PFSK-1 (cell line): ENCODE measurements around the gene PTPN14.

ENCODE experiments used
- FOXP2 ChIP-seq: optimal IDR thresholded peaks from 2 replicates; pipeline ENCODE3; 2011; ENCODE audit warnings: borderline replicate concordance, control low read depth, inconsistent platforms; ENCODE audit not compliant: insufficient read depth; ENCODE audit errors: extremely low read length, extremely low read depth
- POLR2AphosphoS5 ChIP-seq: IDR thresholded peaks from 2 replicates; pipeline ENCODE4 v1.6.1; 2012; ENCODE audit warnings: low read depth, mild to moderate bottlenecking, control low read depth, low read length, moderate library complexity
- REST ChIP-seq, 2 experiments: IDR thresholded peaks; 2 replicates each; pipeline versions ENCODE4 v1.6.1 to v1.8.0; 2011 to 2012; ENCODE audit warnings: low read depth in 2 of 2, low read length in 2 of 2, control low read depth in 1 of 2, inconsistent platforms in 1 of 2, mild to moderate bottlenecking in 1 of 2, moderate library complexity in 1 of 2; ENCODE audit not compliant: insufficient read depth in 1 of 2
- SIN3A ChIP-seq: IDR thresholded peaks from 2 replicates; pipeline ENCODE4 v1.6.1; 2012; ENCODE audit warnings: mild to moderate bottlenecking, low read length, moderate library complexity, borderline replicate concordance; ENCODE audit not compliant: insufficient read depth
- TAF1 ChIP-seq: IDR thresholded peaks from 2 replicates; pipeline ENCODE4 v1.6.1; 2012; ENCODE audit warnings: low read length, control low read depth, borderline replicate concordance; ENCODE audit not compliant: insufficient read depth

PTPN14 gene

GRCh38 chr1:214379236-214379970 is 172.0 kb downstream of the PTPN14 start:
- TF ChIP-seq SIN3A (no peak), REST (IDR thresholded peaks at IDR 0.05; ENCODE audit: insufficient read depth in 1 of 2, low read depth in 2 of 2, low read length in 2 of 2) (no peak), FOXP2 (no peak), TAF1 (no peak), POLR2AphosphoS5 (no peak)

- TF ChIP-seq SIN3A = no peak
Measured at GRCh38 chr1:214378492-214378891, 172.9 kb downstream of the PTPN14 start.

GRCh38 chr1:214377886-214378285 is 173.5 kb downstream of the PTPN14 start:
- TF ChIP-seq FOXP2 (no peak), REST (IDR thresholded peaks at IDR 0.05; ENCODE audit: insufficient read depth in 1 of 2, low read depth in 2 of 2, low read length in 2 of 2) (no peak), TAF1 (no peak), POLR2AphosphoS5 (no peak), SIN3A (no peak)

- TF ChIP-seq REST (IDR thresholded peaks at IDR 0.05; ENCODE audit: insufficient read depth in 1 of 2, low read depth in 2 of 2, low read length in 2 of 2) (no peak), FOXP2 (no peak), POLR2AphosphoS5 (no peak), SIN3A (no peak), TAF1 (no peak)
Measured at GRCh38 chr1:214377485-214377884, 173.9 kb downstream of the PTPN14 start.

GRCh38 chr1:214372092-214372491 is 179.3 kb downstream of the PTPN14 start:
- TF ChIP-seq TAF1 = no peak
- TF ChIP-seq REST (IDR thresholded peaks at IDR 0.05; ENCODE audit: insufficient read depth in 1 of 2, low read depth in 2 of 2, low read length in 2 of 2) = no peak
- TF ChIP-seq SIN3A = no peak
- TF ChIP-seq POLR2AphosphoS5 = no peak
- no peak for TF ChIP-seq FOXP2
